NCI-H128 (cell line): ENCODE results near the gene CUTA.
"Not testable (repeated sequence)": the region's sequence is repeated elsewhere in the genome, so short reads cannot be mapped to it uniquely, and the experiment has no call there.

Experiments
- DNase-seq: peaks from one replicate; lab custom pipeline; 2025; ENCODE audit not compliant: unreplicated experiment; lab: John Stamatoyannopoulos, UW

Gene CUTA

DNA sequence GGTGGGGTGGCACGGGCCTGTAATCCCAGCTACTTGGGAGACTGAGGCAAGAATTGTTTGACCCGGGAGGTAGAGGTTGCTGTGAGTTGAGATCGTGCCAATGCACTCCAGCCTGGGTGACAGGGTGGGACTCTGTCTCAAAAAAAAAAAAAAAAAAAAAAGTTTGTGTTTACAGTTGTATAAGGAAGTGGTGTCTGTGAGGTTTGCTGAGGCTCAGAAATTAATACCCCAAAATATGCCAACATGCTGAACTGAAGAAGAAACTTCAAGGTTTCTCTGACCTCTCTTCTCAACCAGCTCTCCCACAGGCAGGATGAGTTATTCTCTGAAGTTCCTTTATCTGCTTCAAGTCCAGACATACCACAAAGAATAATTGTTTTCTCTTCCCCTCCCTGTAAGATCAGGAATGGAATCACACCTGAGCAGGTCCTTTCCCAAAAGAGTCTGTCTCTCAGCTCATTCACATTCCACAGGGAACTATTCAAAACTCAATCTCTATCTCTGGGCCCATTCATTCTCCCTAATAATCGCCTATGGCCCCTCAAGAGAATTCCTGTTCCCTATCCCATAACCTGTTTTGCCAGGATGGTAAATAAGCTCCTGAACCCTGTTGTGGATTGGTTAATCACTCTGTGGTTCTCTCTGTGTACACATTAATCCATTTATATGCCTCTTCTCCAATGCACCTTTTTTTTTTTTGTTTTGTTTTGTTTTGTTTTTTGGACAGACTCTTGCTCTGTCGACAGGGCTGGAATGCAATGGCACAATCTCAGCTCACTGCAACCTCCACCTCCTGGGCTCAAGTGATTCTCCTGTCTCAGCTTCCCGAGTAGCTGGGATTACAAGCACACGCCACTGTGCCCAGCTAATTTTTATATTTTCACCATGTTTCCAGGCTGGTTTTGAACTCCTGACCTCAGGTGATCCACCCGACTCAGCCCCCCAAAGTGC lies 43.7 kb downstream of the CUTA start:
- no peak for DNase-seq

DNA sequence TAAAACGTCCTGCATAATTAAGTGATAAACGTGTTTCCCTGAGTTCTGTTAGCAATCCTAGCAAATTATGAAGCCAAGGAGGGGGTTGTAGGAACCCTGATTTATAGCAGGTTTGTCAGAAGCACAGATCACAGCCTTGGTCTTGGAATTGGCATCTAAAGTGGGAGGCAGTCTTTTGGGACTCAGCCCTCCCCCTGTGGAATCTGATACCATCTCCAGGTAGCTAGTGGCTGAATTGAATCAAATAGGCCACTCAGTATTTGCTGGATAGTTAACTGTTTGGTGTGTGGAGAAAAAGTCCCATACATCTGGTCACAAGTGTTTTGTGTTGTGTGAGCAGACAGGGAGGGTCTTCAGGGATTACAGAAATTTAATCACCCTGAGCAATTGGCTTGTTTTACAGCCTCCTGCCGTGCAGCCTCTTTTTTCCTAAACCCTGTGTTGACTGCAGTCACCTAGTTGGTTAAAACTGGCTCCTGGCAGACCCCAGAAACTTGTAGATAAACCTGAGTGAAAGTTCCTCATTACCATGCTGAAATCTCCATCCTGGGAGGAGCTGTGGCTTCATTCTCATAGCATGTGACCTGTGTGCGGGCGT lies 45.3 kb downstream of the CUTA start:
- no peak for DNase-seq

DNA sequence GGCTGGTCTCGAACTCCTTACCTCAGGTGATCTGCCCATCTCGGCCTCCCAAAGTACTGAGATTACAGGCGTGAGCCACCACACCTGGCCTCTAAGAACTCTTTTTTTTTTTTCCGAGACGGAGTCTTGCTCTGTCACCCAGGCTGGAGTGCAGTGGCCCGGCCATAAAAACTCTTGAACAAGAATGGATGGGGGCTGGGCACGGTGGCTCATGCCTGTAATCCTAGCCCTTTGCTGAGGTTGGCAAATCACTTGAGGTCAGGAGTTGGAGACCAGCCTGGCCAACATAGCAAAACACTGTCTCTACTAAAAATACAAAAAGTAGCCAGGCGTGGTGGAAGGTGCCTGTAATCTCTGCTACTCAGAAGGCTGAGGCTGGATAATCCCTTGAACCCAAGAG lies 46.0 kb downstream of the CUTA start:
- DNase-seq: not testable (repeated sequence)

DNA sequence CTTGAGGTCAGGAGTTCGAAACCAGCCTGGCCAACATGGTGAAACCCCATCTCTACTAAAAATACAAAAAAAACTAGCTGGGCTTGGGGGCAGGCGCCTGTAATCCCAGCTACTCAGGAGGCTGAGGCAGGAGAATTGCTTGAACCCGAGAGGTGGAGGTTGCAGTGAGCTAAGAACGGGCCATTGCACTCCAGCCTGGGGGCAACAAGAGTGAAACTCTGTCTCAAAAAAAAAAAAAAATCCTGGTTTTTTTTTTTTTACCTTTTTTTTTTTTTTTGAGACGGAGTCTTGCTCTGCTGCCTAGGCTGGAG lies 50.2 kb downstream of the CUTA start:
- DNase-seq: not testable (repeated sequence)

DNA sequence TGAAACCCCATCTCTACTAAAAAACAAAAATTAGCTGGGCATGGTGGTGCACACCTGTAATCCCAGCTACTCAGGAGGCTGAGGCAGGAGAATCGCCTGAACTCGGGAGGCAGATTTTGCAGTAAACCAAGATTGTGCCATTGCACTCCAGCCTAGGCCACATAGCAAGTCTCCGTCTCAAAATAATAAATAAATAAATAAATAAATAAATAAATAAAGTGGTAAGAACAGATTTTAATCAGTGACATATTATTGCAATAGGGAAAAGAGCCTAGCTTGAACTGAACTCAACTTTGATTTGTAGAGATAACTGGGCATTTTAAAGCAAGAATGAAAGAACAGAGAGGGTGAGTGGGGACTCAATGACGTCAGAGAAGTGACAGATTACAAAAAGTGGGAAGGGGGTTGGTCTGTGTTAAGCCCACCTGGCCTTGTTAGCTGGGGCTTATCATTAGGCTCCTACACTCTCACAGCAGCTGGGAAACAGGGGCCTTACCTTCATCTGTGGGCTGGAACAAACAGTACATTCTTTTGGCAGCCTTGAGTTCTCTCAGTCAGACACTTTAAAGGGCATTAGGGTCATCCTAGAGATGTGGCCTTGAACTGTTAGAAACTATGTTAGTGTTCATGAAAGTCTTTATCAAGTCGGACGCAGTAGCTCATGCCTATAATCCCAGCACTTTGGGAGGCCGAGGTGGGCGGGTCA lies 50.7 kb downstream of the CUTA start:
- no peak for DNase-seq
